OCI-M1 (cell line): Measurements from ENCODE around the gene UBL7.

Experiments used
- DNase-seq: peaks from one replicate; lab custom pipeline; 2025; lab: John Stamatoyannopoulos, UW

Gene UBL7

DNA sequence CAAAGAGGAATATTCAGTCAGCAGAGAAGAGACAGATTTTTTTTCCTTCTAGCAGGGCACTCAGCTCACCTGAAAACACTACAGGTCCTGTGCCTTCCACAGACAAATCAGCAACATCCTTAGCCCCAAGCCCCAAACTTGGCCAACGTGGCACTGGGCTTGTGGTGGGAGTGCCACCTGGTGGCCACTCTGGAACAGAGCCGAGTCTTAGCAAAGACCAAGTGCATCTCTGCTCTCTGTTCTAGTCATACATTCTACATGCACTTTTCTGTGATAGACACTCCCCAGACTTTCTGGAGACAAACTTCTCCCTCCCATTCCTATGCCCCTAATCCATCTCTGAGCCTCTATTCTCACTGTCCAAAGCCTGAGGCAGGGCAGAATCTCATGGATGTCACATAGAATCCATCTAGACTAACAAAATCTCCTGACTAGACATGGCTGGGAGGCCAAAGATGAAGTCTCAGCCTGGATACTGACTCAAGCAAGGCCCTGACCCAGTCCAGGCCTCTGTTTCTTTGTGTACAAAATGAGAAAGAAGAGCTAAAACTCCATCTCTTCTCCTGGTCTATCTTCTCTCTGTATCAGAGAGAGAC is 22.1 kb downstream of the UBL7 start:
- DNase-seq = peak; percentile 89

DNA sequence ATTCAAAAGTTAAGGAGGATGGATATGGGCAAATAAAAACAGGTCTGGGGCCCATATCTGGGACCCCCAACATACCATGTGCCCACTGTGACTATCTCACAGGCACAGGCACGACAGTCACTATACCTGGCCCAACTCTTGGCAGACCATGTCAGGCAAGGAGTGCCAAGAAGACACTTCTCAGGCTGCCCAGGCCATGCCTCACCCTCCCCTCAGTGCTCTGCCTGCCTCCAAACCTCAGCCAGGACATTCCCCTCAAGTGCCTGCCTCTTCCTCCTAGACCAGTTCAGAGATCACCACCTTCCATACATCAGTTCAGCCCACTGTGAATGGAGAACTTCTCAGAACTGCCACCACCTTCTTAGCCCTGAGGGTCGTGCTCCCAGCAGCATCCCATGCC is 22.8 kb downstream of the UBL7 start:
- DNase-seq = no peak

DNA sequence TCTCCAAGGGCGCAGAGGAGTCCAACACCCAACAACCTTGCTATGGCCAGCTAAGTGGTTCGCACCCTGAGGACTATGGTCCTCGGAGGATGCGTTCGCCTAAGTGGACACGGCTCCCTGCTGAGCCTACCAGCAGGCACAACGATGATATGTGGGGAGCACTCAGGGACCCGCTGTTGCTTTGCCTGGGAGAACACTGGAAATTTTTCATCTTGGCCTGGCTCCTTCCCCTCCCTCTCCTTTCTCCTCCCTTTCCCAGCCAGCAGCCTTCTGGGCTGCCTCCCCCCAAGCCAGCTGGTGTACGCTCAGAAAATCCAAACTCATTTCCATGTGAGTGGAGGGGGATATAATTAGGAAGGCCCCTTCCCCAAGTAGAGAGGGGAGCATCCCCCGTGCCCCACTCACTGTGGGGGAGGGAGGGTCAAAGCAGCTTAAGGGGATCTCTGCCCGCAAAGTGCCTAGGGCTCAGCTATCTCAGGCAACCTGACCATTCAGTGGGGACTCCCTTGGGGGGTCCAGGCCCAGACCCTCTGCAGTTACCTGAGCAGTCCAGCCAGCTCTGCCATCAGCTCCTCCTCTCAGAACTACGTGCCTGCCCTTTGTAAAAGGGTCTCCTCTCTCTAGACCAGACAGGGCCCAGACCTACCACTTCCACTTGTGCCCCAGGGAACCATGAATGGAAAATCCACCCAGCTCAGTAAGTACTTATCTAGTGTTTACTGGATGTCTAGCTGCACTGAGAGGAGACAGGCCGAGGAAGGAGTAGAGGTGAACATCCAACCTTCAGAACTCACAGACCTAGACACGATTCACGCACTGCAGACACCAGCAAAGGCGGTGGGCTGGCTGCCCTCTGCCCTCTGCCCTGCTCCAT is 26.5 kb downstream of the UBL7 start:
- DNase-seq = no peak

DNA sequence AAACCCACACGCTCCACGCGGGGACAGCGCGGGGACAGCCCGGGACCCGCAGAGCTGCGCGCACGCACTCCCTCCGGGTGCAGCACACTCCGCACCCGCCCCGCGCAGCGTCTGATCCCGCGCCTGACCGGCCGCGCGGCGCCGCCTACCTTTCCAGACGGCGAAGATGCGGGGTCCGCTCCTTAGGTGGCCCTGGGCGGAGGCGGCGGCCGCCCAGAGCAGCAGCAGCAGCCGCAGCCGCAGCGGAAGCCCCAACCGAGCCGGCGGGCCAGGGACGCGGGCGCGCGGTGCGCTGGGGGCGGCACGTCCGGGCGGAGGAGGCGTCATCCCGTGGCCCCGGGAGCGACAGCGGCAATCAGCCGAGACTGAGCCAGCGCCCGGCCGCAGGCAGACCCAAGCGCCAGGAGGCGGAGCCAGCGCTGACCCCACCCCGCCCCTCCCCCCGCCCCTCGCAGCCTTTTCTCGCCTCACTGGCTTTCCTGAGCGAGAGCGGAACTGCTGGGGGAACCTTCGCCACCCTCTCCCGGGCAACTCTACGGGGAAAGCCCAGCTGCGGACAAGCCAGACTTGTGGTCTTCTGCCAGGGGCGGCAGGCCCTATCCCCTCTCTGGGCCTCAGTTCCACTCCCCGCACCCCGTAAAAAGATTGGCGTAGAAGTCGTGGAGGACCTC is 27.2 kb downstream of the UBL7 start, which contains the start of gene SEMA7A:
Gene SEMA7A, minus strand, starts transcription at position 367 of the 671 bp plus-strand sequence. Its CDS starts 40 bp downstream, at position 327.
- DNase-seq = peak; percentile 92

DNA sequence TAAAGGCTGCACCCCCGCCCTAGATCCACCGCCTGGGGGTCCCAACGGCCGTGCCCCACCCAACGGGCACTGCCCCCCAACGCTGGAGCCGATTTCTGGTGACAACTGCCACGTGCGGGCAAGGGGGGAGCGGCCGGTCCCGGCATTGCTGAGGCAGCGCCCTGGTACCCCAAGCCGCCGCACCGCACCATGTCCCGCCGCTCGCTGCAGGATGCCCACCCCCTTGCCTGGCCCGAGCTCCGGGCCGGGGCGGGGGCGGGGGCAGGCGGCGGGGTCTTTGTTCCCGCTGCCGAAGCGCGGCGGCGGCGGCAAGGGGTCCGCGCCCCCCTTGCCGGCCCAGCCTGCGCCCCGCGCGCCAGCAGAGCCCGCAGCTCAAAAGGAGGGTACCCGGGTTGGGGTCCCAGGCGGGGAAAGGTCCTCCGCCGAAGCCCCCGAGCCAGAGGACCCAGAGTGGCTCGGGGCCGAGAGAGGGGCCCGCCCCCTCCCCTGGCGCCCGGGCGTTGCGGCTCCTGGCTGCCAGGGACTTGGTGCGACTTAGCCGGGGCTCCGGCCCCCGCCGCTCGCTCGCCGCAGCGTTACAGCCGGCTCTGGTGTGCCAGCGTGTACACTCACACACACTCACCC is 27.9 kb downstream of the UBL7 start:
- DNase-seq = no peak

DNA sequence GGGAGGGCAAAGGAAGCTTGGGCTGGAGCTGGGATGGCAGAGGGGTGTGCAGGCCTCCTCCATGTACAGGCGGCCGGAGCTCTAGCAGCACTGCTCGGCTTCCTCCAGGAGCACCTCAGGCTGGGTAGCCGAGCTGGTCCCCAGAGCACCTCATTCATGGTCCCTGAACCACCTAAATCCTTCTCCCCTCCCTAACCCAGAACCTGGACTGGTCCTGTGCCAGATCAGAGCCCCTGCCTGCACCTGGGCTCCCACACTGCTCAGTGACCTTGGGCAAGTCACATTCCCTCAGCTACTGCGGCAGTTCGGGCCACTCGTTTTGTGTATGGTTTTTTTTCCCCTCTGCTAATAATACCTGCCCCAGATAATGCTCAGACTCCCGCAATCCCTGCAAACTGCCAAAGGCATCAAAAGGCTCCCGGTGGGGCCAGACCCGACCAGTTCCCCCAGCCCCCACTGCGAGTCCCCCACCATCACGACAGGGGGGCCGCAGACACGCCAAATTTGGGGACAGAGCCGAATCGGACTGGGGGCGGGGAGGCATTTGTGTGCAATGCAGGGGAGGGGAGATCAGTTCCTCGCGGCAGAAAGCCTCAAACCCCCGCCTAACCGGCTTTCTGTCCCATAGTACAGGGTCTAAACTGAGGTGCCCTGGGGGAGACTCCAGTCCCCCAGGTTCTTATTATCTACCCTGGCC is 28.5 kb downstream of the UBL7 start:
- DNase-seq = no peak

DNA sequence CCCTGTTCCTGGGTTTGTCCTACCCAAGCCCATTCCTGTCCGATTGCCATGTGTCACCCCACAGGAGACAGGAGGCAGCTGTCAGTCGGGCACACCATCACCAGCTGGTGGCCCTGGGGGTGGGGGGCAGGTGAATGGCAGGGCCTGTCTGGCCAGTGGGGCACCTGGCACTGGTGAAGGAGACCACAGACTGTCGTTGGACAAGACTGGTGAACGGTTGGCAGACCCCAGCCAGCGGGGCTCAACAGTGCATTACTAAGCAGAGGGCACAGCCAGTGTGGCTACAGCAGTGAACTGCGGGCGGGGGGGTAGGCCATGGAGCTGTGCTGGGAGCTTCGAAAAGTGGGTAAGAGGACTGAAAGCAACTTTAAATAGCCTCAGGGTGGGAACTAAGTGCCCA is 29.3 kb downstream of the UBL7 start:
- no peak for DNase-seq

DNA sequence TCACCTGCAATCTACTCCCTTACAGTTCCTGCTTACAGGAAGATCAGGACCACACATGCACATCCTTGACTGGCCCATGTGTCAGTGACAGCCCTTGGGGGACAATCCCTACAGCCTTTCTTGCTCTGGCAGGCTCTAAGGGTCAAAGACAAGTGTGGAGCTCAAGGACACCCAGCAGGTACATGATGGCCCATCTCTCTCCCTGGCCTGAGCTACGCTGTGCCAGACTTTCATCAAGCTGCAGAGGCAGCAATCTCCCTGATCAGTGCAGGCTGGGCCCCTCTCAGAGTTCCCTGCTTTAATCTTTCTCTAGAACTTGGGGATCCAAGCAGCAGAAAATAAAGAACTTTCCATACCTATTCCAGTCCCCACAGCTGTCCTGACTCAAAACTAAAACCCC is 29.8 kb downstream of the UBL7 start:
- no peak for DNase-seq

DNA sequence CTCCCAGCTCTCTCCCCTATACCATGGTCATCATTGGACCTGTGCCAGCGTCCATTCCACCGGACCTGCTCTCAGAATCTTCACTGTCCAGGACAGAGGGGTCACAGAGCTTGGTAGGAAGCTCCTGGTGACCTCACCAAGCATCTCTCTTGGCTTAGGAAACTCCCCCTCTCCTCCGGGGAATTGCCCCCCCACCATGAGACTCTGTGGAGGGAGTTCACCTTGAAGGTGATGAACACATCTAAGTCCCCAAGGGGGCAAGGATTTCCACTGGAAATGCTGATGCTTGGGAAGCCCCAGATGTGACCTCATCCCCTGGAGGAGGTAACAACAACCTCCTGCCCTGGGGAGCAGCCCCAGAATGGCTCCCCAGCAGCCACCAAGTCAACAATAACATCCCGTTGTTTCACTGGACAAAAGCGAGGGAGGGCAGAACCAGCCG is 30.4 kb downstream of the UBL7 start:
- no peak for DNase-seq

DNA sequence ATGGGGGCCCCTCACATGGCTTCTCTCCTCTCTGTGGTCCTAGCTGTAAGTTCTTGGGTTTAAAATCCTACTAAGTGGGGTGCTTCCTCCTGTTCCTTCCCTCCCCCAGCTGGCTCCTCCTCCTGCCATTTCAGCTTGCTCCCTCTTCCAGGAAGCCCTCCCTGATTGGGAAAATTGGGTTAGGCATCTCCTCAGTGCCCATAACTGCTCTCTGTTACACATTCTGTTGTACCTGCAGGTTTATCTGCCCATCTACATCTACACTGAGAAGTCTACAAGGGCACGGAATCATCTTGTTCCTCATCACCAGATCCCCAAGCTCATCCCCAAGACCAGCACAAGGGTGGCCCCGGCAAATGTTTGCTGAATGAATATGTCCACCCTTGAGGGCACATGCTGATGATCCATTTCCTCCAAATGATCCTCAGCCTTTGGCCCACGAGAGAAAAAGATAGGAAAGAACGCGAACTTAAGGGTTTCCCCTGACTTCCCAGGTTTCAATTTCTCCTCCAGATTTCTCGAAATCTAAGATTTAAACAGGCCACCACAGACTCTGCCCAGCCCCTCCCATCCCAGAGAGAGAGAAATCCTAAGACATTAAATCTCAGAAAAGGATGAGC is 31.1 kb downstream of the UBL7 start:
- DNase-seq = no peak

DNA sequence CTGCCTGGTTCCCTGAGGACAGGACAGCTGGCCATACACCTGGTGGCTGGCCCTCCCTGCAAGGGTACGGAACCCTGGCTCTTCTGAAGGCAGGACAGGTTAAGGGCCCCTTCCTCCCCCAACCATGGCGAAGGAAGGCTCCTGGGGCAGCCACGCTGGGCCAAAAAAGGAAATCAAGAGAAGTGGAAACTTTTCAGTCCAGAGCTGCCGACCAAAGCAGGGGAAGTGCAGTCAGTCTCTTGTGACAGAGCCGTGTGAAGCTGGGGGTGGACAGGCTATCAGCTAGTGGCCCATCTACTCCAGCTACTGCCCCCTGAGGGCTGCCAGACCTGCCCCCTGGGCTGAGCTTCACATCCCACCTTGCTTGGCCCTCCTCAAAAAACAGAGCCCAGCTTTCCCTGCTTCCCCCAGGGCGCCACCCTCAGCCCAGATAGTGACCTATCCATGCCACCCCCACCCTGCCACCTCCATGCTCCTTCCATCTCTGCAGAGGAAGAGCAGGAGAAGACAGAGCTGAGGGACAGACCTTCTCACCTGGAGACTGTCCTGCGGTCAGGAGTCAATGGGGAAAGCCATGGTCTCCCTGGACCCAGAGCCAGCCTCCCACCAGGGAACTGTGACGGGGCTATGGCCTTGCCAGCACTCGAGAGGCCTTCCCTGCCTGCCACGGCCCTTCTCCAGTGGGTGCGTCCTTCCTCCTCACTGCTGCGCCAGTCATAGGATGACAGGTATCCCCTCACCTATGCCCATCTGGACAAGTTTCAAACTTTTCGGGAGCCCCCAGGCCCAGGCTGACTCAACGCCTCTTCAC is 31.8 kb downstream of the UBL7 start:
- no peak for DNase-seq

DNA sequence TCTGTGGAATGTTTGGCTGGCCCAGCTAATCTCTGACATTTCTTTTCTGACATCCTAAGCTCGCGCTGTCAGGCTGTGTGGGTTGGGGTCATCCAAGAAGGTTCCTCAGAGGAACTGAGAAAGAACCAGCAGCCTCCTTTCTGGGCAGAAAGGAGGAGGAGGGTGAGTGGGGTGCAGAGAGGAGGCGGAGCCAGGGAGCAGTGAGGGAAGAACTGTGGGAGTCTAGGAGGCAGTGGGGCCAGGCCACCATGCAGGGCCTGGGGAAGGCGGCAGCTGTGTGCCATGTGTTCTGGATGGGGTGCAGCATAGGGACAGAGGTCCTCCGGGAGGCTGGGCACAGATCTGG is 32.5 kb downstream of the UBL7 start:
- DNase-seq = no peak

DNA sequence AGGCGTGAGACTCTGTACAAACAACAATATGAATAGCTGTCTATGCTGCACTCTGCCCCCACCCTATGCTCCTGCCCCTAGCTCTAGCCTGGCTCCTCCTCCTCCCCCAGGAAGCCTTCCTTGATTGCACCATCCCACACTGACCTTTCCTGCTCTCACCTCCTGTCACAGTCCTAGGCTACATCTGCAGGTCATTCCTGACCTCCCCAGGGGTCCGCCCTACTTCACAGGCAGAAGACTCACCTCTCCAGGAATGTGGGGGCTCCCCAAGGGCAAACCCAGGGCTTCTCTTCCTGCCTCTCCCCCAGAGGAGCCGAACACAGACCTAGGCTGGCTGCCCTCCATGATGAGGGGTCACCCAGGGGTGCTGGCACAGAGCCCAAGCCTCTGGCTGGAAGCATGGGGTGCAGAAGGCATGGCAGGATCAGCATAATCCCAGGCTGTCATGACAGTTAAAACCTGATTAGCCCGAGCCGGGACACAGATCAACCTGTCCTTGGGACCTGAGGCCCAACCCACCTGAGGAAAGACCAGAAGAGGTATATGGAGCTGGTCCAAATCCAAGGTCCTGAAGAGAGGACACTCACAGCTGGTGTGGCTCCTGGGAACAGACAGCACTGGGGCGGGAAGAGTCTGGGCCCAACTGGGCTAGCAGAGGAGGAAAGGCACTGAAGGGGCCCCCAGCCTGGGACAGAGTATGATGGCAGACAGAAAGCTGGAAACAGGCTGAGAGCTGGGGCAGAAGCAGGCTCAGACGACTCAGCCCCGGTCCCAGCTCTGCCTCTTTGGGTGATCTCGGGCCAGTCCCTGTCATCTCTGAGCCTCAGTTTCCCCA is 33.1 kb downstream of the UBL7 start:
- no peak for DNase-seq

DNA sequence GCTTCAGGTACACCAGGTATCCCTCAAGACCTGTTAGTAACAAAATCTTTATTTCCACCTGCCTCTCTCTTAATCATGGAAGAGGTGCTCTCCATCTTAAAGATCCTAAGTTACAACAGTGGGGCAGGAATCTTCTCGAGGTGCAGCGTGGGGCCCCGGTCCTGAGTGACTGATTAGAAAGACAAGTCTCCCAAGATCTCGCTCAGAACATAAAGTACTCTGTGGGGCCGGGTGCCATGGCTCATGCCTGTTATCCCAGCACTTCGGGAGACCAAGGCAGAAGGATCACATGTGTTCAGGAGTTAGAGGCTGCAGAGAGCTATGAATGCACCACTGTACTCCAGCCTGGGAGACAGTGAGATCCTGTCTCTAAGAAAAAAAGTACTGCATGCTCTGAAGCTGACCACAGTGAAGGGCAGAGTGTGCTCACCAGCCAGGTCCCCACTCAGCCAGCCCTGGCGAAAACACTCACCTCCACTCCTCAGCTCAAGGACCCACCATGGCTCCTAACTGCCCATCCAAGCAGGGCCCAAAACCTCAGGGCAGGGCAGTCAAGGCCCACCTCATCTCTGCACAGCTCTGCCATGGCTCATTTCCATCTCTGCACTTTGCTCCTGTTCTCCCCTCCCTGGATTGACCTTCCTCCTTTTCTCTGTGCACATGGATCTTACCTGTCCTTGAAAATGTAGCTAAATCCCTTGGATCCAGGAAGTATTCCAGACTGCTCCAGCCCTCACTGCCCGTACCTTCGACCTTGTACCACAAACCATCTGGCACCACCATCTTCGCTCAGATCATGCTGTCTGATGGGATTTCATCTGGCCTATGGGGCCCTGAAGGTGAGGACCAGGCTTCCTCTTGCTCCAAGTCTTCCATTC is 34.3 kb downstream of the UBL7 start:
- no peak for DNase-seq

DNA sequence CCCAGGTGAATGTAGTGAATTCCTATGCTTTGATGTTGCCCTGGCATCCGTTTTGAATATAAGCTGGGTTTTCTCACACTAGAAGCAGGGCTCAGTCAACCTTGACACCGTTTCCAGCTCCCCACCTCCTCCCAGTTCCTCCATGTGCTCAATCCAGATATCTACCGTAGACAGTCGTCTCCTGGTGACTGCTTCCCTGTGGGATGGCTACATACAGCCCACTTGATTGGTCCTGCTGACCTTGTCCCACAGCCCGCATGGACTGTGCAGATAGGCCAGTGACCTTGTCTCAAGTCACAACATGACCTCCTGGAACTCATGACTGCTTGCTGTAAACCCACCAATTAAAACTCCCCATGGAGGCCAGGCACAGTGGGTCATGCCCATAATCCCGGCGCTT is 35.3 kb downstream of the UBL7 start:
- DNase-seq = peak; percentile 19

DNA sequence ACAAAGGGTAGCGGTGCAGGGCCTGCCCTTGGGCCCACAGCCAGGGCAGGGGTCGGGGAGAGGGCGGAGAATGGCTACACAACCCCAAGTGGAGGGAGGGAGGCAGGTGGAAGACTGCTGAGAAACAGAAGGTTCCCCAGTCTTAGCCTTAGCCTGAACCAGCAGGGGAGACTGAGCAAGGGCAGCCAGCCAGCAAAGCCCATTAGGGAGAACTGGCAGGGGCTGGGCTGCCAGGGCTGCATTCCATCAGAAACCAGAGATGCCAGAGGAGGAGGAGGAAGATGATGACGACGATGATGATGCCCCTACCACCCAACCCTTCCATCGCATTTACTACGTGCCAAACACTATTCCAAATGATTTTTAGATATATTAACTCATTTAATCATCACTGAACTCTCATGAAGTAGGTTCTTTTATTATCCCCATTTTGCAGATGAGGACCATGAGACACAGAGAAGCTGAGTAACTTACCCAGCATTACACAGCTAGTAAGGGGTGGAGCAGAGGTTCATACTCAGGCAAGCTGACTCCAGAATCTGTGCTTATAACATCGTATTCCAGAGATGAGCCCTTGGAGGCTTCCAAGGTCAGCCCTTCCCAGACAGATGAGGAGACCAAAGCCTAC is 35.9 kb downstream of the UBL7 start:
- no peak for DNase-seq

DNA sequence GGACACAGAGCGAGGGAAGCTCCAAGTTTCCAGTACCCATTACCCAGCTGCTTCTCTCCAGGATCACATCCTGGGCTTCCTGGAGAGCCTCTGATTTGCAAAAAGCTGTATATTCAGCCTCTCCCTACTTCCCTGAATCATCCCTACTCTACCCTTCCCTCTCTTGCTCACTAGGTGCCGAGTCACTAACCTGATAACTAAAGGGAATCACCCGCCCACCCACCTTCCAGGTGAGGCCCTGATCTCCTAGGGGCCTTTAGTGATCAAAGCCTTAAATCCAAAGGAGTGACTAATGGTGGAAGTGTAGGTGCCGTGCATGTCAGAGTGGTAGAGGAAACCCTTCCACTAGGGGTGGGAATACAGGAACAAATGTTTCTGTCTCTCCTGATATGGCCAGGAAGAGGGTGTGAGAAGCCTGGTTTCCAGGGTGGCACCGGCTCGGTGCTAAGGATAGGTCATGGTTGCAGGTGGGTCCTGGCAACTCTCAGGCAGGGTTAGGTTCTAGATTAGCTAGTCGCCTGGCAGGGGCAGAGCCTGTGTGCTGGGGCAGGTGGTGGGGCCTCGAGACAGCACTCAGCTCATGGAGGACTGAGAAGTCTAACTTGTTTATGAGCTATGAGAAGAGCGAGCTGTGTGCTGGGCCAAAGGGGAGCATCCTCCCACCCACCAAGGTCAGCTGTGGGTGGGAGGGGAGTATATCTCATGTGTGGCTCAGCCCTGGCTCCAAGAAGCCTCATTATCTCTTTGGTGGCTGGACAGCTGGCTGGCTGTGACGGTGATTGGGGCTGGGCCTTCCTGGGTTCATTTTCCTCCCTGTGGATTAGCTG is 37.3 kb downstream of the UBL7 start:
- peak; percentile 43 for DNase-seq
